Measurements from ENCODE around the gene SPATS2L. TPM values are rescaled to one million over a fixed set of nuclear protein-coding genes. Genes with fewer than 3 reads are reported as not detected.
A peak's percentile ranks its signal among the peaks of the same experiment; 100 is the strongest.

Gene SPATS2L
- total RNA-seq, 1 experiment from 2014 or later, result 47.3 TPM

DNA sequence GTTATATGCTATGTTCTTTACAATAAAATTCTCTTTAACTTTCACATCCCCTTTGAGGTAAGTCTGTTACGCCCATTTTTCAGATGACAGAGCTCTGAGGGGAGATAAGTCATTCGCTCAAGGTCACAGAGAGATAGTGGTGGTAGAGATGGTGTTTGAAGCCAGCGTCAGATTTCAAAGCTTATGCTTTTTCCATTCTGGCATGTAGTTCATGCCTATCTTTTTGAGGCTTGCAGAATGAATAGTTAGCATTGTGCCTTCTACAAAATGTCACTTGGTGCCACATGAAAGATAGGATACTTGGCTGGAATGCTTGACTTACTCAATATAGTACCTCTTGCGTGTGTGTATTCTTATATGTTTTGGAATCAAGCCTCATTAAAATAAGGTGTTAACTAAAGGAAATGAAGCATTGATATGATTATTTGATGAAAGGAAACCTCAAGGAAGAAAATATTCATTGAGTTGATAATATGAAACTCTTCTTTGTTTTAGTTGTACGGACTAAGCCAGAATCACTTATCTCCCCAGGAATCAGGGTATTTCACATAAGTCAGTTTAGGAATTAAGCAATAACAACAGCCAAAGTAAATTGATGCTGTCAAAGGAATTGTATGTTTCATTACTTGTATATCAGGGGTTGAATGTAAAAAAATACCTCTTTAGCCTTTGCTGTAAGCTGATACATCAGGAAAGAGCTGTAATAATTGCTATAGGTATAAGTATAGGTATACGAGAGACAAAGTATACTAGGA lies 15.5 kb downstream of the SPATS2L start:
- no peaks in the 10 kb centered on the region for H3K27me3 ChIP-seq (ENCODE audit: insufficient read depth, low read length)
- H3K4me1 Mint-ChIP-seq, result peaks cover 65 to 66% of the 10 kb centered on the region in 2 experiments
- no peak overlapping the region for H2AFZ ChIP-seq (ENCODE audit: low read length)

More for the DNA sequence above, 15.5 kb downstream of the SPATS2L start:
- no peak overlapping the region for H2BK120ac ChIP-seq (ENCODE audit: low read depth, low read length, poor library complexity, severe bottlenecking)
- no peak overlapping the region for H3K4me3 Mint-ChIP-seq
- H3K79me2 ChIP-seq (ENCODE audit: insufficient read depth, low read length), result peaks cover 63% of the 10 kb centered on the region
- no peak overlapping the region for H4K8ac ChIP-seq (replicated peaks; ENCODE audit: insufficient read length, low read depth, low read length)
- no peaks in the 10 kb centered on the region for H3K9me3 Mint-ChIP-seq
- H2BK5ac ChIP-seq (ENCODE audit: insufficient read length, low read length), result no peak overlapping the region
- no peaks in the 10 kb centered on the region for H3K23me2 ChIP-seq (ENCODE audit: insufficient read length, low read depth, low read length, poor library complexity, severe bottlenecking)
- no peak overlapping the region for H2BK12ac ChIP-seq (ENCODE audit: insufficient read length, low read depth, low read length)
- H3K4me1 ChIP-seq (ENCODE audit: insufficient read depth, low read length), result peaks cover 33% of the 10 kb centered on the region
- H4K5ac ChIP-seq (ENCODE audit: insufficient read length, low read depth, low read length), result no peak overlapping the region
- no CpG with 5 or more reads among the region's 6 CpGs for WGBS (ENCODE audit: extremely low coverage, insufficient read length, low lambda C conversion rate)
- H3K18ac ChIP-seq (ENCODE audit: insufficient read length, low read depth, low read length), result no peak overlapping the region
- H3K9me3 ChIP-seq (ENCODE audit: control insufficient read depth, low read depth, low read length), result no peaks in the 10 kb centered on the region
- no peak overlapping the region for H3K14ac ChIP-seq (ENCODE audit: insufficient read depth, low read length)
- no peak overlapping the region for H3T11ph ChIP-seq (ENCODE audit: low read length)
- H3K27me3 Mint-ChIP-seq (ENCODE audit: low read depth), result no peaks in the 10 kb centered on the region
- no peak overlapping the region for H2AK5ac ChIP-seq (ENCODE audit: insufficient read length, low read length)
- peaks cover 2% of the 10 kb centered on the region for H3K79me1 ChIP-seq (ENCODE audit: insufficient read depth, low read depth, low read length, poor library complexity, severe bottlenecking)
- no peak for DNase-seq
- no peak overlapping the region for H2BK20ac ChIP-seq (ENCODE audit: low read depth, low read length, poor library complexity, severe bottlenecking)
- H3K56ac ChIP-seq (ENCODE audit: insufficient read length, low read depth, low read length), result no peak overlapping the region
- TF ChIP-seq, protein P1, sequence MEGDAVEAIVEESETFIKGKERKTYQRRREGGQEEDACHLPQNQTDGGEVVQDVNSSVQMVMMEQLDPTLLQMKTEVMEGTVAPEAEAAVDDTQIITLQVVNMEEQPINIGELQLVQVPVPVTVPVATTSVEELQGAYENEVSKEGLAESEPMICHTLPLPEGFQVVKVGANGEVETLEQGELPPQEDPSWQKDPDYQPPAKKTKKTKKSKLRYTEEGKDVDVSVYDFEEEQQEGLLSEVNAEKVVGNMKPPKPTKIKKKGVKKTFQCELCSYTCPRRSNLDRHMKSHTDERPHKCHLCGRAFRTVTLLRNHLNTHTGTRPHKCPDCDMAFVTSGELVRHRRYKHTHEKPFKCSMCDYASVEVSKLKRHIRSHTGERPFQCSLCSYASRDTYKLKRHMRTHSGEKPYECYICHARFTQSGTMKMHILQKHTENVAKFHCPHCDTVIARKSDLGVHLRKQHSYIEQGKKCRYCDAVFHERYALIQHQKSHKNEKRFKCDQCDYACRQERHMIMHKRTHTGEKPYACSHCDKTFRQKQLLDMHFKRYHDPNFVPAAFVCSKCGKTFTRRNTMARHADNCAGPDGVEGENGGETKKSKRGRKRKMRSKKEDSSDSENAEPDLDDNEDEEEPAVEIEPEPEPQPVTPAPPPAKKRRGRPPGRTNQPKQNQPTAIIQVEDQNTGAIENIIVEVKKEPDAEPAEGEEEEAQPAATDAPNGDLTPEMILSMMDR (conservative IDR thresholded peaks at IDR 0.05), result no peak
- H3K23ac ChIP-seq (ENCODE audit: insufficient read length, low read depth, low read length), result no peak overlapping the region
- no peak overlapping the region for H3K27ac ChIP-seq (ENCODE audit: insufficient read length, low read depth, low read length)
- H3K36me3 Mint-ChIP-seq (ENCODE audit: insufficient read depth in 1 of 3, low read depth in 3 of 3), result no peaks in the 10 kb centered on the region
- H4K20me1 ChIP-seq (ENCODE audit: control insufficient read depth, insufficient read depth, insufficient read length), result no peaks in the 10 kb centered on the region
- no peak overlapping the region for H3K4me2 ChIP-seq (ENCODE audit: insufficient read depth, insufficient read length, low read length)
- no peak overlapping the region for H3K4ac ChIP-seq (ENCODE audit: low read depth, low read length)
- no peak overlapping the region for H4K91ac ChIP-seq (ENCODE audit: insufficient read length, low read depth, low read length)
- no peak overlapping the region for H3K9ac ChIP-seq (ENCODE audit: extremely low read depth, insufficient read length, low read length)
- no peak overlapping the region for H2BK15ac ChIP-seq (ENCODE audit: low read depth, low read length)
- H3K27ac Mint-ChIP-seq, result 0 out of 7 replicates have a peak overlapping the region, but pooled peaks of 1 of the 3 experiments have one; percentile 1
